ENCODE measurements around the gene CDYL2. TPM values are rescaled to one million over a fixed set of nuclear protein-coding genes. Genes with fewer than 3 reads are reported as not detected.

CDYL2 gene
- total RNA-seq, 1 experiment from 2014 or later, result 8.2 TPM

- TF ChIP-seq PRDM15 (CRISPR knock-in tag; IDR thresholded peaks at IDR 0.05) (no peak), IRF2 (CRISPR knock-in tag; IDR thresholded peaks at IDR 0.05; ENCODE audit: borderline replicate concordance, low read depth) (no peak), NR3C1 (CRISPR knock-in tag; conservative IDR thresholded peaks at IDR 0.05; ENCODE audit: low read depth) (no peak), ELF4 (CRISPR knock-in tag; IDR thresholded peaks at IDR 0.05; ENCODE audit: low read depth) (no peak), TCF7 (CRISPR knock-in tag; IDR thresholded peaks at IDR 0.05; ENCODE audit: low read depth) (no peak), ZNF317 (CRISPR knock-in tag; IDR thresholded peaks at IDR 0.05; ENCODE audit: borderline replicate concordance, low read depth) (no peak), PRRX2 (CRISPR knock-in tag; IDR thresholded peaks at IDR 0.05) (no peak), RORB (CRISPR knock-in tag; IDR thresholded peaks at IDR 0.05) (no peak)
Observed at GRCh38 chr16:80680046-80680445, 124.4 kb downstream of the CDYL2 start (continued).

GRCh38 chr16:80674884-80675283, 129.5 kb downstream of the CDYL2 start:
- POLR2A ChIA-PET, result no interaction called here
- ATAC-seq, result no peak
- peaks cover 4% of the 10 kb centered on the region for H3K36me3 Mint-ChIP-seq
- peaks cover 18% of the 10 kb centered on the region for H3K4me1 Mint-ChIP-seq
- H3K9me3 Mint-ChIP-seq, result peaks cover 7% of the 10 kb centered on the region
- H3K27me3 Mint-ChIP-seq (ENCODE audit: low read depth), result no peaks in the 10 kb centered on the region; the same call in 1 of the 2 replicates
- DNase-seq (ENCODE audit: low spot score), result no peak
- H3K4me3 Mint-ChIP-seq, result no peak overlapping the region
- TF ChIP-seq ZNF532 (CRISPR knock-in tag; IDR thresholded peaks at IDR 0.05; ENCODE audit: borderline replicate concordance) (no peak), NFE2L1 (CRISPR knock-in tag; IDR thresholded peaks at IDR 0.05) (no peak), IRF1 (CRISPR knock-in tag; IDR thresholded peaks at IDR 0.05) (no peak), EMX1 (CRISPR knock-in tag; IDR thresholded peaks at IDR 0.05) (no peak), KAT7 (CRISPR knock-in tag; IDR thresholded peaks at IDR 0.05; ENCODE audit: borderline replicate concordance) (no peak), ZNF425 (CRISPR knock-in tag; conservative IDR thresholded peaks at IDR 0.05) (no peak), ESRRA (CRISPR knock-in tag; IDR thresholded peaks at IDR 0.05; ENCODE audit: borderline replicate concordance) (no peak), USF2 (CRISPR knock-in tag; IDR thresholded peaks at IDR 0.05) (no peak), CBFB (CRISPR knock-in tag; IDR thresholded peaks at IDR 0.05; ENCODE audit: low read depth) (no peak), ARID4B (CRISPR knock-in tag; IDR thresholded peaks at IDR 0.05; ENCODE audit: borderline replicate concordance) (no peak), HMGXB4 (CRISPR knock-in tag; IDR thresholded peaks at IDR 0.05) (no peak)
- H3K27ac Mint-ChIP-seq, result no peak overlapping the region
- CTCF ChIA-PET, result no interaction called here
